Ascending aorta (tissue), 2 donors: ENCODE results near the gene ACVRL1. TPM values are rescaled to one million over a fixed set of nuclear protein-coding genes. Genes with fewer than 3 reads are reported as not detected.
A peak's percentile ranks its signal among the peaks of the same experiment; 100 is the strongest.

Experiments used
- DNase-seq, 2 donors: peaks; one replicate each; pipeline ENCODE4 v3.0.0-alpha.2; 2019; ENCODE audit warnings: low spot score in 2 of 2
- H3K27ac ChIP-seq, 2 donors: fragments of 200-600 bp; sonication (generic); one replicate each; pipeline ENCODE4 v1.5.1; 2016 to 2017; ENCODE audit warnings: mild to moderate bottlenecking in 1 of 2
- H3K27me3 ChIP-seq: fragments of 200-600 bp; sonication (generic); one replicate; pipeline ENCODE4 v1.5.1; 2017
- H3K36me3 ChIP-seq, 2 donors: fragments of 200-600 bp; sonication (generic); one replicate each; pipeline ENCODE4 v1.5.1; 2016
- H3K4me1 ChIP-seq, 2 donors: fragments of 200-600 bp; sonication (generic); one replicate each; pipeline ENCODE4 v1.5.1; 2016 to 2017; ENCODE audit warnings: mild to moderate bottlenecking in 1 of 2
- H3K4me3 ChIP-seq, 2 donors: fragments of 200-600 bp; sonication (generic); one replicate each; pipeline ENCODE4 v1.5.1; 2016 to 2017; ENCODE audit warnings: mild to moderate bottlenecking in 1 of 2
- H3K9me3 ChIP-seq, 2 donors: fragments of 200-600 bp; sonication (generic); one replicate each; pipeline ENCODE4 v1.5.1; 2016
- CTCF ChIP-seq, 3 experiments: fragments of 200-600 bp in 2 of 3; fragments of 450-650 bp in 1 of 3; sonication (generic) in 2 of 3; IDR thresholded peaks; one replicate each; pipeline ENCODE4 v1.5.1; 2016 to 2019; ENCODE audit warnings: antibody characterized with exemption in 3 of 3, mild to moderate bottlenecking in 1 of 3, moderate library complexity in 1 of 3
- intact Hi-C: fragments of 100-400 bp; cut with DNase I; formaldehyde crosslinking; loops from one replicate; pipeline ENCODE4 v1.15.1; 2023
- total RNA-seq: library from RNA; depleted of rRNA; stranded (reverse); fragments of >200 nt; gene quantifications from one replicate; pipeline ENCODE4 v1.1.0, GENCODE V29; 2016

Gene ACVRL1
- total RNA-seq, 1 donor from 2014 or later, result 308 TPM

GRCh38 chr12:51886021-51886710 is 21.1 kb upstream of the ACVRL1 start:
- TF ChIP-seq CTCF (IDR thresholded peaks at IDR 0.05), result no peak
- Histone ChIP-seq H3K27me3 (no peaks in the 10 kb centered on the region), H3K9me3 (no peaks in the 10 kb centered on the region), H3K36me3 (no peaks in the 10 kb centered on the region), H3K27ac (peak overlapping the region in 1 of 2 donors; percentile 58), H3K4me1 (peaks cover 0 to 4% of the 10 kb centered on the region in 2 donors), H3K4me3 (no peak overlapping the region)
- peak; percentile 69 to 90 for DNase-seq
- intact Hi-C loops, result no loop called here

GRCh38 chr12:51887476-51888315 is 19.6 kb upstream of the ACVRL1 start, which contains the start of gene ANKRD33:
Gene ANKRD33, plus strand, starts transcription at chr12:51888103. Its CDS starts 84 bp downstream, at chr12:51888187.
- Histone ChIP-seq H3K27ac (no peak within 1 kb of the TSS), H3K36me3 (no peaks in the 10 kb centered on the region), H3K4me3 (no peak within 1 kb of the TSS), H3K27me3 (no peaks in the 10 kb centered on the region), H3K4me1 (peaks cover 0 to 4% of the 10 kb centered on the region in 2 donors), H3K9me3 (no peaks in the 10 kb centered on the region)
- intact Hi-C loops, result no loop called here
- TF ChIP-seq CTCF (IDR thresholded peaks at IDR 0.05), result no peak
- no peak for DNase-seq

GRCh38 chr12:51888316-51889215 is 18.7 kb upstream of the ACVRL1 start:
- intact Hi-C loops, result no loop called here
- DNase-seq, result no peak
- H3K27me3 ChIP-seq, result no peaks in the 10 kb centered on the region
- no peak overlapping the region for H3K4me3 ChIP-seq
- no peak for TF ChIP-seq CTCF (IDR thresholded peaks at IDR 0.05)
- H3K9me3 ChIP-seq, result no peaks in the 10 kb centered on the region
- H3K36me3 ChIP-seq, result no peaks in the 10 kb centered on the region
- H3K27ac ChIP-seq, result no peak overlapping the region
- peaks cover 0 to 4% of the 10 kb centered on the region in 2 donors for H3K4me1 ChIP-seq

- peaks cover 0 to 4% of the 10 kb centered on the region in 2 donors for H3K4me1 ChIP-seq
- DNase-seq, result no peak
- no peak for TF ChIP-seq CTCF (IDR thresholded peaks at IDR 0.05)
- no peak overlapping the region for H3K27ac ChIP-seq
- H3K27me3 ChIP-seq, result no peaks in the 10 kb centered on the region
- H3K4me3 ChIP-seq, result no peak overlapping the region
- intact Hi-C loops, result no loop called here
- H3K36me3 ChIP-seq, result no peaks in the 10 kb centered on the region
- H3K9me3 ChIP-seq, result no peaks in the 10 kb centered on the region
Observed at GRCh38 chr12:51889216-51890132, 17.8 kb upstream of the ACVRL1 start.
